GM12875 (cell line): ENCODE measurements around the gene PSMB2.
A peak's percentile ranks its signal among the peaks of the same experiment; 100 is the strongest.

Experiments used
- H3K4me3 ChIP-seq: one replicate; pipeline ENCODE4 v1.5.1; 2011; ENCODE audit warnings: low read depth, low read length, control low read depth
- CTCF ChIP-seq: IDR thresholded peaks from 2 replicates; pipeline ENCODE4 v1.5.1; 2011; ENCODE audit warnings: low read depth, mild to moderate bottlenecking, control low read depth, inconsistent platforms, low read length, moderate library complexity, borderline replicate concordance; ENCODE audit not compliant: insufficient read depth

PSMB2 gene

GRCh38 chr1:35559317-35559944 is 81.9 kb downstream of the PSMB2 start:
- no peak overlapping the region for H3K4me3 ChIP-seq
- no peak for TF ChIP-seq CTCF

GRCh38 chr1:35558374-35559316 is 82.7 kb downstream of the PSMB2 start:
- peak overlapping the region; percentile 94 for H3K4me3 ChIP-seq
- TF ChIP-seq CTCF: no peak

GRCh38 chr1:35557611-35558373 is 83.5 kb downstream of the PSMB2 start, which contains the start of gene NCDN:
TSS of gene NCDN (plus strand) at chr1:35557799. CDS start at chr1:35558191, 392 bp downstream.
- TF ChIP-seq CTCF: no peak
- H3K4me3 ChIP-seq: peak within 1 kb of the TSS; percentile 94

GRCh38 chr1:35557118-35557610 is 84.2 kb downstream of the PSMB2 start, which contains the start of gene KIAA0319L:
TSS of gene KIAA0319L (minus strand) at chr1:35557403. CDS start at chr1:35554491, 2,912 bp downstream.
- peak within 1 kb of the TSS; percentile 94 for H3K4me3 ChIP-seq
- no peak for TF ChIP-seq CTCF

- H3K4me3 ChIP-seq: peak overlapping the region; percentile 94
- TF ChIP-seq CTCF: no peak
Observed at GRCh38 chr1:35556484-35557117, 84.7 kb downstream of the PSMB2 start.
